KMS-11 (cell line): ENCODE measurements around the gene PLA2G2E.

ENCODE experiments used
- H2AFZ ChIP-seq: fragments of 200-600 bp; sonication (generic); 2 replicates; pipeline ENCODE4 v1.6.1; 2016; ENCODE audit warnings: antibody characterized with exemption, mixed run types, low read depth
- H3K27ac ChIP-seq: fragments of 200-600 bp; sonication (generic); 2 replicates; pipeline ENCODE4 v1.6.1; 2016; ENCODE audit warnings: mild to moderate bottlenecking, mixed run types
- H3K27me3 ChIP-seq: fragments of 200-600 bp; sonication (generic); 2 replicates; pipeline ENCODE4 v1.6.1; 2017; ENCODE audit warnings: mild to moderate bottlenecking, low read depth, mixed run types, moderate library complexity; ENCODE audit not compliant: insufficient read depth
- H3K36me3 ChIP-seq: fragments of 200-600 bp; sonication (generic); 2 replicates; pipeline ENCODE4 v1.6.1; 2017; ENCODE audit warnings: mild to moderate bottlenecking, mixed run types; ENCODE audit not compliant: insufficient read depth
- H3K4me1 ChIP-seq: fragments of 200-600 bp; sonication (generic); 2 replicates; pipeline ENCODE4 v1.6.1; 2016; ENCODE audit warnings: mild to moderate bottlenecking, low read depth, mixed run types; ENCODE audit not compliant: poor library complexity, severe bottlenecking
- H3K4me2 ChIP-seq: fragments of 200-600 bp; sonication (generic); 2 replicates; pipeline ENCODE4 v1.7.0; 2016; ENCODE audit warnings: mild to moderate bottlenecking, mixed run types
- H3K4me3 ChIP-seq: fragments of 200-600 bp; sonication (generic); IDR thresholded peaks from 2 replicates; pipeline ENCODE4 v1.6.1; 2017; ENCODE audit warnings: low read depth, low read length, mixed read lengths; ENCODE audit not compliant: insufficient read depth
- H3K79me2 ChIP-seq: fragments of 200-600 bp; sonication (generic); 2 replicates; pipeline ENCODE4 v1.6.1; 2016; ENCODE audit warnings: low read depth, mixed run types; ENCODE audit not compliant: insufficient read depth
- H3K9ac ChIP-seq: fragments of 200-600 bp; sonication (generic); 2 replicates; pipeline ENCODE4 v1.6.1; 2016; ENCODE audit warnings: mild to moderate bottlenecking, mixed run types
- H4K20me1 ChIP-seq: fragments of 200-600 bp; sonication (generic); 2 replicates; pipeline ENCODE4 v1.6.1; 2016; ENCODE audit warnings: mild to moderate bottlenecking, mixed run types; ENCODE audit not compliant: insufficient read depth
- TF ChIP-seq, protein P1 (sequence below): fragments of 200-600 bp; sonication (generic); conservative IDR thresholded peaks from 2 replicates; pipeline ENCODE4 v1.6.1; 2017; ENCODE audit warnings: low read depth, mild to moderate bottlenecking, antibody characterized with exemption, low read length, moderate library complexity, mixed read lengths

The PLA2G2E gene, protein sequence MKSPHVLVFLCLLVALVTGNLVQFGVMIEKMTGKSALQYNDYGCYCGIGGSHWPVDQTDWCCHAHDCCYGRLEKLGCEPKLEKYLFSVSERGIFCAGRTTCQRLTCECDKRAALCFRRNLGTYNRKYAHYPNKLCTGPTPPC

DNA sequence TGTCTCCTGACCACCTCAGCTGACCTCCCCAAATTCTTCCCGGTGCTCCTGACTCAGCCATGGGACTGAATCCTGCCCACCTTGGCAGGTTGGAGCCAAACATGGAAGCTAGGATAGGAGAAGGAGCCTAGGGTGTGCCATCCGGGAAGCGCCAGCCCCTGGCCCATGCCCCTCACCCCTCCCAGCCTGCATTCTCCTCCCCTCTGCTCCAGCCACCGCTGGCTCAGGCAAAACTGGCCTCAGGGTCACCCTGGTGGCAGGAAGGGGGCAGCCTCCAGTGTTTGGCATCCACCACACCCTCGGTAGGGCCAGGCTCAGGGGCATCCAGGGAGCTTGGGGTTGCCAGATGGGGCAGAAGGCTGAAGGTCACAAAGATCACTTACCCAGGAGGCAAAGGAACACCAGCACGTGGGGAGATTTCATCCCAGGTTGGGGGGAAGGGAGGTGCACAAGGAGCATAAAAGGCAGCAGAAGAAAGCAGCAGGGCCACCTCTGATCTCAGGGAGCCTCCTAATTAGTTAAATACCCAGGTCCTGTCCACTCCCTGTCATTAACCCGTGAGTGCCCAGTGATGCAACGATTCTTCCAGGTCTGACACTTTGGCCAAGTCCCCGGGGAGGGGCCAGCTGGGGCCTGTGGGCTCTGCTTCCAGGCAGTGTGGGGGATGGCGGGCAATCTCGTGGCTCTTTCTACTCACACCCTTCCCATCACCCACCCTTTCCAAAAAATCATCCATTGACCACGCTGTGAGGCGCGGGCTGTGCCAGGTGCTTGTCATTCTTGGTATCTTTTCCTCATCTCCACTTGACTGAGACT lies at the start of gene PLA2G2E:
TSS of gene PLA2G2E (minus strand) at position 481 of the 816 bp plus-strand sequence. CDS start at position 423, 58 bp downstream.
- Histone ChIP-seq H3K4me2 (no peak within 1 kb of the TSS), H3K4me1 (no peaks in the 10 kb centered on the region), H4K20me1 (no peaks in the 10 kb centered on the region), H3K9ac (no peak within 1 kb of the TSS), H3K27ac (no peak within 1 kb of the TSS), H3K36me3 (no peaks in the 10 kb centered on the region), H3K79me2 (no peaks in the 10 kb centered on the region), H3K4me3 (no peak within 1 kb of the TSS), H2AFZ (no peak within 1 kb of the TSS), H3K27me3 (peaks cover 24% of the 10 kb centered on the region; the same call in 1 of the 2 replicates)
- TF ChIP-seq, protein P1, sequence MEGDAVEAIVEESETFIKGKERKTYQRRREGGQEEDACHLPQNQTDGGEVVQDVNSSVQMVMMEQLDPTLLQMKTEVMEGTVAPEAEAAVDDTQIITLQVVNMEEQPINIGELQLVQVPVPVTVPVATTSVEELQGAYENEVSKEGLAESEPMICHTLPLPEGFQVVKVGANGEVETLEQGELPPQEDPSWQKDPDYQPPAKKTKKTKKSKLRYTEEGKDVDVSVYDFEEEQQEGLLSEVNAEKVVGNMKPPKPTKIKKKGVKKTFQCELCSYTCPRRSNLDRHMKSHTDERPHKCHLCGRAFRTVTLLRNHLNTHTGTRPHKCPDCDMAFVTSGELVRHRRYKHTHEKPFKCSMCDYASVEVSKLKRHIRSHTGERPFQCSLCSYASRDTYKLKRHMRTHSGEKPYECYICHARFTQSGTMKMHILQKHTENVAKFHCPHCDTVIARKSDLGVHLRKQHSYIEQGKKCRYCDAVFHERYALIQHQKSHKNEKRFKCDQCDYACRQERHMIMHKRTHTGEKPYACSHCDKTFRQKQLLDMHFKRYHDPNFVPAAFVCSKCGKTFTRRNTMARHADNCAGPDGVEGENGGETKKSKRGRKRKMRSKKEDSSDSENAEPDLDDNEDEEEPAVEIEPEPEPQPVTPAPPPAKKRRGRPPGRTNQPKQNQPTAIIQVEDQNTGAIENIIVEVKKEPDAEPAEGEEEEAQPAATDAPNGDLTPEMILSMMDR = no peak

DNA sequence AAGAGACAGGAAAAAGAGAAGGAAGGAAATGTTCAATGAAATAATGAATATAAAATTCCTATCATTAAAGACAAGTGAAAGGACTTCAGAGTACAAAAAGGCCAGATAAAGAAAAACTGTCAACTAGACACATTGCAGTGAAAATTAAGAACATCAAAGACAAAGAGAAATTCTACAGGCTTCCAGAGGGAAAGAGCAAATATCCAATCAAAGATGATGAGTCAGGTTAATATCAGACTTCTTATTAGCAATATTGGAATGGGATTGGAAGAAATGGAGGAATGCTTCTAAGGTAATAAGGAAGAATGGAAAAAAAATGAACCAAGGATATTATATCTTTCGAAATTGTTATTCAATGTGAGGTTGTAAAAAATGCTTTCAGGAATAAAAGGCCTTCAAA lies 48.2 kb upstream of the PLA2G2E start:
- Histone ChIP-seq H3K27ac (no peak overlapping the region), H3K27me3 (peaks cover 28% of the 10 kb centered on the region; the same call in 1 of the 2 replicates), H3K4me1 (no peaks in the 10 kb centered on the region), H3K4me2 (no peak overlapping the region), H3K4me3 (no peak overlapping the region), H2AFZ (no peak overlapping the region), H3K9ac (no peak overlapping the region), H3K36me3 (no peaks in the 10 kb centered on the region), H3K79me2 (no peaks in the 10 kb centered on the region), H4K20me1 (no peaks in the 10 kb centered on the region)
- TF ChIP-seq, protein P1 = no peak

DNA sequence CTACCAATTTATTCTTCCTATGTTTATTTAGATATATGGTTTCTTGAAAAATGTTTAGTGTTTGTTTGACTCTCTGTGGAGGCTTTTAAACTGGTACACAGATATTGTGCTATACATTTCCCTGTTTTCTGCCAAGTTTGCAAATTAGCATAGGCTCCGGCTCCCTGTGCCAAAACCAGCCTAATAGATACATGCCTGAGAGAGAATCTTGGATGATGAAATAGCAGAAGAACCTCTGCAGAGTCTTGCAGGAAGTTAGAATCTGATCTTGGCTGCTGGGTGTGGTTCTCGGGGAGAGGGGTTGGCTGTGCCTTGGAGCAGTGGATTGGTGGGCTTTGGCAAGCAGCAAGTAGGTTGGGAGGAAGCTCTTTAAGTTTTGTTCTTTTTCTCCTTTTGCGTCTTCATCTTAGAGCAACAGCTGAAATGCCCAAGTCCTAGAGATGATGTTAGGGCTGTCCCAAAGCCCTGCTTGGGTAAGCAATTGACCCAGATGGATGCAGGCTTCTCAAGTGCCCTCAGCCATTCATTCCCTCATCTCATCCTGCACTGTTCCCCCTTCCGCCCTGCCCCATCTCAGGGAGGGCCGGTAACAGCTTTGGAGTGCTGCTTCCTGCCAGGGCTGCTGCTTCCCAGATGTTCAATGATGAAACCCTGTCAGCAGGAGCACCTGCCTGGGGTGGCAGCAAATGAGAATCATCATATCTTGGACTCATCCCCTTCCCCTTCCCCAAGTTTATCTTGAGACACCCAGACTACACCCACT lies 46.7 kb upstream of the PLA2G2E start:
- H3K79me2 ChIP-seq = no peaks in the 10 kb centered on the region
- H3K36me3 ChIP-seq = no peaks in the 10 kb centered on the region
- no peak overlapping the region for H3K9ac ChIP-seq
- TF ChIP-seq, protein P1 = no peak
- no peaks in the 10 kb centered on the region for H4K20me1 ChIP-seq
- no peaks in the 10 kb centered on the region for H3K4me1 ChIP-seq
- peaks cover 33% of the 10 kb centered on the region; the same call in 1 of the 2 replicates for H3K27me3 ChIP-seq
- no peak overlapping the region for H3K27ac ChIP-seq
- no peak overlapping the region for H3K4me2 ChIP-seq
- no peak overlapping the region for H2AFZ ChIP-seq
- H3K4me3 ChIP-seq = no peak overlapping the region

DNA sequence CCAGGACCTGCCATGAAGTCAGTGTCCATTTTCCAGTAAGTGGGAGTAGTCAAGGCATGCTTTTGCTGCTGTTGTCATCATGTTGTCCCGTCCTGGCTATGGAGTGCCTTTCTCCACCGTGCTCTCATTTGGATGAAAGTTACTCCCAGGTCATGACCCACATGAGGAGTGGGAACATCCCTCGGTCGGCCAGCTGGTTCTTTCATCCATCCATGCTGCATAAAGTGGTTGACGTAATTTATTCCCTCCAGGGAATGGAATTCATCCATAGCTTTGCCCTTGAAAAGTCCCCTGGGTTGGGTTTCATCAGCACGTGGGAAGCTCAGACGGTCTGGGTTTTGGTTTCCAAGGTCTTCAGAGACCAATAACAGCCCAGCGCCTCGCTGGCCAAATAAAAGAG lies 44.4 kb upstream of the PLA2G2E start:
- Histone ChIP-seq H3K36me3 (no peaks in the 10 kb centered on the region), H2AFZ (no peak overlapping the region), H3K27ac (no peak overlapping the region), H3K4me3 (no peak overlapping the region), H3K9ac (no peak overlapping the region), H3K27me3 (peaks cover 40% of the 10 kb centered on the region; the same call in 1 of the 2 replicates), H3K4me1 (no peaks in the 10 kb centered on the region), H3K79me2 (no peaks in the 10 kb centered on the region), H3K4me2 (no peak overlapping the region), H4K20me1 (no peaks in the 10 kb centered on the region)
- TF ChIP-seq, protein P1 = no peak
